ENCODE data around the gene ZNF804A.

DNA sequence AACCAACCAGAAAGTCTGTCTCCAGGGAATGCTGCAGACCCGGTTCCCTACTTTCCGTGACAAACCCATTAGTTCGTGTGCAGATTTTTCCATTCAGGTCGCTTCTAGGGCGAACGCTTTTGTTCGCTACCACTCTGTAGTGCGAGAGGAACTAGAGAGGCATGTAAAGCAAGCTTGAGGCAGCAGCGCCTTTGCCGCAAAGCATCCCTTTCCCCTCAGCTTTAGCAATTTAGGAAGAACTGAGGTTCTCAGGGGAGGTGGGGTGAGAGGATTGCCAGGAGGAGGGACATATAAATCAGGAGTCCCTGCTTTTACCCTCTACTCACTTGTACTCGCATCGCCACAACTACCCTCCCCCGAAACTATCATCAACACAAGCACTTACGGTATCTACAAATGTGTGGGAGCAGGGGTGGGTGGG is 748 bp upstream of the ZNF804A start:
- TF ChIP-seq POLR2AphosphoS5 (IDR thresholded peaks at IDR 0.05) (no peak), POLR2A (IDR thresholded peaks at IDR 0.05) (no peak)
- TF ChIP-seq, protein P1, sequence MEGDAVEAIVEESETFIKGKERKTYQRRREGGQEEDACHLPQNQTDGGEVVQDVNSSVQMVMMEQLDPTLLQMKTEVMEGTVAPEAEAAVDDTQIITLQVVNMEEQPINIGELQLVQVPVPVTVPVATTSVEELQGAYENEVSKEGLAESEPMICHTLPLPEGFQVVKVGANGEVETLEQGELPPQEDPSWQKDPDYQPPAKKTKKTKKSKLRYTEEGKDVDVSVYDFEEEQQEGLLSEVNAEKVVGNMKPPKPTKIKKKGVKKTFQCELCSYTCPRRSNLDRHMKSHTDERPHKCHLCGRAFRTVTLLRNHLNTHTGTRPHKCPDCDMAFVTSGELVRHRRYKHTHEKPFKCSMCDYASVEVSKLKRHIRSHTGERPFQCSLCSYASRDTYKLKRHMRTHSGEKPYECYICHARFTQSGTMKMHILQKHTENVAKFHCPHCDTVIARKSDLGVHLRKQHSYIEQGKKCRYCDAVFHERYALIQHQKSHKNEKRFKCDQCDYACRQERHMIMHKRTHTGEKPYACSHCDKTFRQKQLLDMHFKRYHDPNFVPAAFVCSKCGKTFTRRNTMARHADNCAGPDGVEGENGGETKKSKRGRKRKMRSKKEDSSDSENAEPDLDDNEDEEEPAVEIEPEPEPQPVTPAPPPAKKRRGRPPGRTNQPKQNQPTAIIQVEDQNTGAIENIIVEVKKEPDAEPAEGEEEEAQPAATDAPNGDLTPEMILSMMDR (IDR thresholded peaks at IDR 0.05), result no peak
